ENCODE results near the gene MAPKAP1. TPM values are rescaled to one million over a fixed set of nuclear protein-coding genes. Genes with fewer than 3 reads are reported as not detected.

MAPKAP1 gene
- total RNA-seq, 1 donor from 2014 or later: 49.6 TPM

GRCh38 chr9:125549039-125549438 is 158.0 kb downstream of the MAPKAP1 start:
- peak overlapping the region; percentile 26 to 32 for H3K27ac ChIP-seq
- no peaks in the 10 kb centered on the region for H3K27me3 ChIP-seq
- no peaks in the 10 kb centered on the region for H3K36me3 ChIP-seq
- H3K9me3 ChIP-seq: no peaks in the 10 kb centered on the region
- TF ChIP-seq, protein P1, sequence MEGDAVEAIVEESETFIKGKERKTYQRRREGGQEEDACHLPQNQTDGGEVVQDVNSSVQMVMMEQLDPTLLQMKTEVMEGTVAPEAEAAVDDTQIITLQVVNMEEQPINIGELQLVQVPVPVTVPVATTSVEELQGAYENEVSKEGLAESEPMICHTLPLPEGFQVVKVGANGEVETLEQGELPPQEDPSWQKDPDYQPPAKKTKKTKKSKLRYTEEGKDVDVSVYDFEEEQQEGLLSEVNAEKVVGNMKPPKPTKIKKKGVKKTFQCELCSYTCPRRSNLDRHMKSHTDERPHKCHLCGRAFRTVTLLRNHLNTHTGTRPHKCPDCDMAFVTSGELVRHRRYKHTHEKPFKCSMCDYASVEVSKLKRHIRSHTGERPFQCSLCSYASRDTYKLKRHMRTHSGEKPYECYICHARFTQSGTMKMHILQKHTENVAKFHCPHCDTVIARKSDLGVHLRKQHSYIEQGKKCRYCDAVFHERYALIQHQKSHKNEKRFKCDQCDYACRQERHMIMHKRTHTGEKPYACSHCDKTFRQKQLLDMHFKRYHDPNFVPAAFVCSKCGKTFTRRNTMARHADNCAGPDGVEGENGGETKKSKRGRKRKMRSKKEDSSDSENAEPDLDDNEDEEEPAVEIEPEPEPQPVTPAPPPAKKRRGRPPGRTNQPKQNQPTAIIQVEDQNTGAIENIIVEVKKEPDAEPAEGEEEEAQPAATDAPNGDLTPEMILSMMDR (IDR thresholded peaks at IDR 0.05): no peak
- no peak for DNase-seq (ENCODE audit: low spot score in 2 of 2)
- H3K4me1 ChIP-seq: peaks cover 0 to 25% of the 10 kb centered on the region in 2 donors
- intact Hi-C loops (cut with DNase I): no loop called here
- peak overlapping the region in 1 of 2 donors; percentile 24 for H3K4me3 ChIP-seq

DNA sequence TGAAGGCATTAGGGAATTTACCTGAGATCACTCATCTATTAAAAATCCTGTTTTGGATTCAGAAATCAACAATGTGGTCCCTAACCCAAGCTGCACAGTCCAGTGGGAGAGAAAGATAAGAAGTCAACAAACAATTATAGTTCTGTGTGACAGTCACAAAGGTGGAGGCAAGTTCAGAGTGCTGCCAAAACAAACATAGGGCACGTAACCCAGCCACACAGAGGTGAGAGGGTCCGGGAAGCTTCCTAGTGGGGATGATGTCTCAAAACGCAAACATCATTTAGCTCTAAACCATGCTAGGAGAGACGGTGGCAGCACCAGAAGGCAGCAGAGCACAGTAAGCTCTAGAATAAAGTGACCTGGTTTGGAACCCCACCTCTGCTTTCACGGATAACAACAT is 158.9 kb downstream of the MAPKAP1 start:
- Histone ChIP-seq H3K4me1 (peaks cover 0 to 25% of the 10 kb centered on the region in 2 donors), H3K9me3 (no peaks in the 10 kb centered on the region), H3K27ac (no peak overlapping the region), H3K27me3 (no peaks in the 10 kb centered on the region), H3K4me3 (no peak overlapping the region), H3K36me3 (no peaks in the 10 kb centered on the region)
- intact Hi-C loops (cut with DNase I): no loop called here
- no peak for DNase-seq (ENCODE audit: low spot score in 2 of 2)
- TF ChIP-seq, protein P1 (IDR thresholded peaks at IDR 0.05): no peak

DNA sequence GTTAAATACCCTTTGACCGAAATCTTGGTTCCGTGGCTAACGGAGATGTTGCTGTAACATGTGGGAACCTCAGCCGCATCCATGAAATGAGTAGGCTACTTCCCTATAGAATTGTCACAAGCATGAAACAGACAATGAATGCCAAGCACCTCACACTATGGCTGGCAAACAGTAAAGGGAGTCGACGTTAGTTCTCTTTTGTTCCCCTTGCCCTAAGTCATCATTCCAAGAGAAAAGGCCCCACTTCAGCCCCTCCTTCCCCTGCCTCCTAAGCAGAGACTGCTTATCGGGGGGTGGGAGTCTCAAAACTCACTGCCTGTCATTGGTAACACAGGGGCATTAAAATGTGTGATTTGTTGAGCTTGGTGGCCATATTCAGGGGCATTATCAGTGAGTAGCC is 159.6 kb downstream of the MAPKAP1 start:
- Histone ChIP-seq H3K9me3 (no peaks in the 10 kb centered on the region), H3K27me3 (no peaks in the 10 kb centered on the region), H3K4me1 (peaks cover 0 to 25% of the 10 kb centered on the region in 2 donors), H3K36me3 (no peaks in the 10 kb centered on the region), H3K27ac (no peak overlapping the region), H3K4me3 (no peak overlapping the region)
- TF ChIP-seq, protein P1 (IDR thresholded peaks at IDR 0.05): no peak
- intact Hi-C loops (cut with DNase I): no loop called here
- no peak for DNase-seq (ENCODE audit: low spot score in 2 of 2)

DNA sequence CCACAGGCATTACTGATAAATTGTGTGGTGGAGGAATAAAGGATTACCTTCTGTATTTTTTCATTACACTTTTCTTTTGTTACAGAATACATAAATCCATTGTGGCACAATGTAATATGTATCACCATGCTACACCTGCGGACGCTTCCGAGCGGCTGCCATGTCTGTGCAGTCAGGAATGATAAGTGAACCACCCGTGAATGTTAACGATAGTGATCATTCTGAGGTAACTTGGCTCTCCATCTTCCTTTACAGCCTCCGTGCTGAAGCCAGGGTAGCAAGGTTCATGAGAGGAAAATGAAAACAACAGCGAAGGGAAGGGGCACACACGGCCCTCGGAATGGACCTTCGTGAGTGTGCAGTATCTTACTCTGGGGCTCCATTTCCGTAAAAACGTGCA is 161.2 kb downstream of the MAPKAP1 start:
- Histone ChIP-seq H3K4me3 (no peak overlapping the region), H3K27me3 (no peaks in the 10 kb centered on the region), H3K4me1 (peaks cover 0 to 23% of the 10 kb centered on the region in 2 donors), H3K27ac (no peak overlapping the region), H3K36me3 (no peaks in the 10 kb centered on the region), H3K9me3 (no peaks in the 10 kb centered on the region)
- DNase-seq (ENCODE audit: low spot score in 2 of 2): no peak
- TF ChIP-seq, protein P1 (IDR thresholded peaks at IDR 0.05): no peak
- intact Hi-C loops (cut with DNase I): no loop called here

- peaks cover 0 to 19% of the 10 kb centered on the region in 2 donors for H3K4me1 ChIP-seq
- DNase-seq (ENCODE audit: low spot score in 2 of 2): peak in 1 of 2 donors; percentile 76
- no peaks in the 10 kb centered on the region for H3K9me3 ChIP-seq
- peak overlapping the region; percentile 37 to 66 for H3K27ac ChIP-seq
- intact Hi-C loops (cut with DNase I): no loop called here
- H3K4me3 ChIP-seq: no peak overlapping the region
- H3K27me3 ChIP-seq: no peaks in the 10 kb centered on the region
- TF ChIP-seq, protein P1 (IDR thresholded peaks at IDR 0.05): no peak
- no peaks in the 10 kb centered on the region for H3K36me3 ChIP-seq
These were observed 161.9 kb downstream of the MAPKAP1 start for GRCh38 chr9:125544988-125545651.

Measured in ascending aorta (tissue), 2 donors.